HG03342 (cell line): ENCODE results near the gene COPG2.

ENCODE experiments used
- ATAC-seq: cut with Tn5 transposase; IDR thresholded peaks from one replicate; pipeline ENCODE4 v1.9.1; 2021; ENCODE audit warnings: mild to moderate bottlenecking, moderate library complexity; ENCODE audit not compliant: unreplicated experiment

COPG2 gene

GRCh38 chr7:130506358-130506757 lies 162.2 kb downstream of the COPG2 start:
- no peak for ATAC-seq

GRCh38 chr7:130505753-130506152 lies 162.8 kb downstream of the COPG2 start:
- ATAC-seq = no peak

DNA sequence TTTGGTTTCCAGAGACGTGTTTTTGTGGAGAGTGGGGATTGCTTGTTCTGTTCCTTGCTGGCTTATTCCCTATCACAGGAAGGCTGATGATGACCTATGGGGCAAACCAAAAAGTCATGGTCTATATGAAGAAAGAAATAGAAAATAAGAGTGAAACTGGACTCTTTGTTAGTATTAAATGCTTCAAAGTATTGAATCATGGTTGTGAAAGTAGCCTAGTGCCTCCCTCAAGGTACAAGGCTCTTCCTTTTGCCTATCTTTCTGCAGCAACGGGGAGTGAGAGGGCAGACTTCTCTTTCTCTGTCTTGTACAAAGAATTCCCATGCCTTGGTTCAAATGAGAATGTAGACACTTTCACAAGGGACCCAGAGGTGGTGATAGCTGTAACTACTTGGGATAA lies 167.6 kb downstream of the COPG2 start:
- no peak for ATAC-seq

- no peak for ATAC-seq
These were observed 168.1 kb downstream of the COPG2 start for GRCh38 chr7:130500463-130500862.

GRCh38 chr7:130494431-130494858 lies 174.1 kb downstream of the COPG2 start:
- ATAC-seq = no peak

- ATAC-seq = no peak
These were observed 175.2 kb downstream of the COPG2 start for GRCh38 chr7:130493275-130493873.

- no peak for ATAC-seq
These were observed 175.8 kb downstream of the COPG2 start for GRCh38 chr7:130492523-130493274.

DNA sequence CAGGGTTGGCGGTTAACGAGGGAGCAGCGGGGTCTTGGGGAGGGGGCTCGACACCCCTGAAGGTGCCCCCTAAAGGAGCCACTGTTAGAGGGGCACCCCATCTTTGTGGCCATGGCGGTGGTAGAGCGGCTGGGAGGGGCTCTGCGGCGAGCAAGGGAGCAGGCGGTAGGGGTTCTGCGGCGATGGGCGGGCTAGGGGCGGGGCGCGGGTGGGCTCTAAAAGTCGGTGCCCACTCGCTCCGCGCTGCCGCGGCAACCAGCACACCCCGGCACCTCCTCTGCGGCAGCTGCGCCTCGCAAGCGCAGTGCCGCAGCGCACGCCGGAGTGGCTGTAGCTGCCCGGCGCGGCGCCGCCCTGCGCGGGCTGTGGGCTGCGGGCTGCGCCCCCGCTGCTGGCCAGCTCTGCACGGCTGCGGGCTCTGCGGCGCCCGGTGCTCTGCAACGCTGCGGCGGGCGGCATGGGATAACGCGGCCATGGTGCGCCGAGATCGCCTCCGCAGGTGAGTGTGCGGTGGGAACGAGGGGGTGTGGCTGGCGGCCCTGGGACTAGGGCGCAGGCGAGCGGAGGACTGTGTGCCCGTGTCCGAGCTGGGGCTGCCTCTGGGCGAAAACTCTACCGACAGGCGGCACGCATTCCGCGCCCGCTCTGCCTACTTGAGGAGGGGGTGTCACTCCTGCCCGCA lies 176.6 kb downstream of the COPG2 start, which contains the start of gene MEST:
Gene MEST, plus strand, starts transcription at position 245 of the 682 bp plus-strand sequence. Its CDS starts 229 bp downstream, at position 474.
- ATAC-seq = no peak

DNA sequence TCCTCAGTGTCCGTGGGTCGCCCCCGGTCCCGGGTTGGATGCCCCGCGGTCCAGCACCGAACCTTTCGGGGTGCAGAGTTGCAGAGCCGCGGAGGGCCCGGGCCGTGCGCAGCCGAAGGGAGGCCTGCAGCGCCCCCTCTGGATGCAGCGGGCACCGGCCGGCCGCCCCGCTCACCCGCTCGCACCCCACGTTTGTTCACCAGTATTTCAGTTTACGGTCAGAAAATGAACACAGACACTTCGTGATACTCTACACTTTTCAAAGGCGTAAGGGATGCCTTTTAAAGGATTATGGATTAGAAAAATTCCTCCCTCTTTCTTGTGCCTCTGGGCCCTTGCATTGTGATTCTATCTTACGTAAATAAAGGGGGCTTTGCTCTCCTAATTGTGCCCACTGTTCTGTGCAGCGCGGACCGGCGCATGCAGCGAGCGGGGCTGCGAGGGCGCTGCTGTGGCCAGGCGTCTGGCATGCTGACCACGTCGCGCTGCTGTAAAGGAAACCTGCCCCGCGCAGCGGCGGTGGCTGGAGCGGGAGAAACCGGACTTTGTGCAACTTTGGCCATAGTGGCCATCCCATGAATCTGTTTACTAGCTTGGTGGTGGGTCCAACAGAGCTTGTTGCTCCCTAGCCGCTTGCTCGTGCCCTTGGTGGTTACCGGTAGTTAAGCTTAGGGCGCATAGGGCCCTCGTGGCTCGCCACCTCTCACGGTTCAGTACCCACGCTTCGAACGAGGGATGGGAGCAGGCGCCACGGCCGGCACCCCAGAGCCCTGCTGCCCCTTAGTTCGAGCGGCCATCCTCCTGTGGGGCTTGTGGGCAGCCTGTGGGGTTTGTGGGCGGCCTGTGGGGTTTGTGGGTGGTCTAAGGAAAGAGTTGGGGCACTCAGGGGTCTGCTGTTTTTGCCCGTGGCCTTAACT lies 177.4 kb downstream of the COPG2 start:
- ATAC-seq = no peak

GRCh38 chr7:130490311-130490791 lies 178.2 kb downstream of the COPG2 start:
- no peak for ATAC-seq

DNA sequence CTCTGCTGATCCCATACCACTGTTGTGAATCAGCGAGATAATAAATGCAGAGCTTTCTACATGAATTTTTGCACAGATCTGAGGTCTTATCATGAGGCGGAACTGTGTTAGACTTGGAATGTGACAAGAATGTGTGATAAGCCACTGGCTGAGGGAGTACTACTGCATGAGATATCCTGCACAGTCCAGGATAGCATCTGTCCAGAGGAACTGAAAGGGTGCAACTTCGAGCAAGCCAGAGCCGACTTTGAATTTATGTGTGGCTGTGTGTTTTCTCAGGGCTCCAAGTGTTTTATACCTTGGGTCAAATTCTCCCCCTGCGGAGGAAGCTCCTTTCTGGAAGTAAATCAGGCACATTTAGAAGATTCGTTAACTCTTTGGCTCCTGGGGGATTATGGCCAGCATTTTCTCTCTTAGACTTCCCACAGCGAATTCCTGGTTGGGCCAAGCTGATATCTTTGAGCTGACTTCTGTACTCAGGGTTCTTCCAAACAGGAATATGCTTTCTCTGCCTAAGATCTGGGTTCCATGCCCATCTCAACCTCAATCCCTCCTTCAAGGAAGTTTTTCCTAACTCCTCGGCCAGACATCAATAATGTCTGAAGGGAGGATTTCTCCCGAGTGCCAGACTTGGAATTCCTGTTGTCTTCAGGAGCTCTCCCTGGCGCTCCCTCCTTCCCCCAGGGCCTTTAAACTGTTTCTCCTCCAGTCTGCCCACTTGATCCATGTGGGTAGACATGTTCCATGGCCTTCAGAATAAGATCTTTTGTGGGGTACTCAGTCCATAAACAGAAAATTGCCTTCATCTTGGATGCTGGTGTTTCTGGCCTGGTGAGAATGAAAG lies 179.2 kb downstream of the COPG2 start:
- no peak for ATAC-seq

GRCh38 chr7:130488392-130489139 lies 180.0 kb downstream of the COPG2 start:
- ATAC-seq = no peak

GRCh38 chr7:130486954-130487436 lies 181.6 kb downstream of the COPG2 start:
- no peak for ATAC-seq

GRCh38 chr7:130486114-130486953 lies 182.2 kb downstream of the COPG2 start:
- peak; percentile 58 for ATAC-seq

DNA sequence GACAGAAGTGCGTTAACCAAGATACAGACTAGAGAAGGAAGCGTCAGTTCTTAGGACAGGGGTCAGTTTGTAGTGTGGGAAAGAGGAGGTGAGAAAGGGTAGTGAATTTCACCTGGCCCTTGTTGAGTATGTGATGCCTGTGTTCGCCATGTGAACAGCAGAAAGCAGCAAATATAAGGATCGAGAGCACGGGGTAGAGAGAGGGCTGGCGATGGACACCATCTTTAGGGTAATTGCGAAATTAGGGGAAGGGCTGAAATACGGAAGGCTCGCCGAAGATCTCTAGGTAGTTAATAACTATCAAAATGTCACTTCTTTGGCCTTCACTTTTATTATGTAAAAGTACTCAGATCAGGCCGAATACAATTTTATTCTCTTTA lies 182.8 kb downstream of the COPG2 start:
- ATAC-seq = no peak

GRCh38 chr7:130483031-130483430 lies 185.5 kb downstream of the COPG2 start:
- no peak for ATAC-seq

GRCh38 chr7:130481898-130482297 lies 186.7 kb downstream of the COPG2 start:
- no peak for ATAC-seq
